ENCODE results near the gene KCNJ14.
A peak's percentile ranks its signal among the peaks of the same experiment; 100 is the strongest.

Gene KCNJ14

DNA sequence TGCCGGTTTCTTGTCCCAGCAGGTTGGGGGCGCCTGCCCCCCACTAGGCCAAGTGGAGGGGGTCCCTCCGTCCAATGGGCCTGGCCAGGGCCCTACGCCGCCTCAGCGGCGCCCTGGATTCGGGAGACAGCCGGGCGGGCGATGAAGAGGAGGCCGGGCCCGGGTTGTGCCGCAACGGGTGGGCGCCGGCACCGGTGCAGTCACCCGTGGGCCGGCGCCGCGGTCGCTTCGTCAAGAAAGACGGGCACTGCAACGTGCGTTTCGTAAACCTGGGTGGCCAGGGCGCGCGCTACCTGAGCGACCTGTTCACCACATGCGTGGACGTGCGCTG, 6.2 kb downstream of the KCNJ14 start (continued):
- TF ChIP-seq GLIS3 (CRISPR knock-in tag; IDR thresholded peaks at IDR 0.05): no peak
- TF ChIP-seq ARNTL (CRISPR knock-in tag; IDR thresholded peaks at IDR 0.05; ENCODE audit: borderline replicate concordance, low read depth): no peak
- no peak for TF ChIP-seq SNAI2 (CRISPR knock-in tag; IDR thresholded peaks at IDR 0.05)
- TF ChIP-seq ESRRG (CRISPR knock-in tag; IDR thresholded peaks at IDR 0.05): no peak

GRCh38 chr19:48461982-48462655, 6.7 kb downstream of the KCNJ14 start:
- ATAC-seq: peak; percentile 46
- no peak for TF ChIP-seq ISL1 (CRISPR knock-in tag; IDR thresholded peaks at IDR 0.05)
- TF ChIP-seq, protein P1, sequence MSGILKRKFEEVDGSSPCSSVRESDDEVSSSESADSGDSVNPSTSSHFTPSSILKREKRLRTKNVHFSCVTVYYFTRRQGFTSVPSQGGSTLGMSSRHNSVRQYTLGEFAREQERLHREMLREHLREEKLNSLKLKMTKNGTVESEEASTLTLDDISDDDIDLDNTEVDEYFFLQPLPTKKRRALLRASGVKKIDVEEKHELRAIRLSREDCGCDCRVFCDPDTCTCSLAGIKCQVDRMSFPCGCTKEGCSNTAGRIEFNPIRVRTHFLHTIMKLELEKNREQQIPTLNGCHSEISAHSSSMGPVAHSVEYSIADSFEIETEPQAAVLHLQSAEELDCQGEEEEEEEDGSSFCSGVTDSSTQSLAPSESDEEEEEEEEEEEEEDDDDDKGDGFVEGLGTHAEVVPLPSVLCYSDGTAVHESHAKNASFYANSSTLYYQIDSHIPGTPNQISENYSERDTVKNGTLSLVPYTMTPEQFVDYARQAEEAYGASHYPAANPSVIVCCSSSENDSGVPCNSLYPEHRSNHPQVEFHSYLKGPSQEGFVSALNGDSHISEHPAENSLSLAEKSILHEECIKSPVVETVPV (CRISPR knock-in tag; IDR thresholded peaks at IDR 0.05): no peak
- TF ChIP-seq, protein P2, sequence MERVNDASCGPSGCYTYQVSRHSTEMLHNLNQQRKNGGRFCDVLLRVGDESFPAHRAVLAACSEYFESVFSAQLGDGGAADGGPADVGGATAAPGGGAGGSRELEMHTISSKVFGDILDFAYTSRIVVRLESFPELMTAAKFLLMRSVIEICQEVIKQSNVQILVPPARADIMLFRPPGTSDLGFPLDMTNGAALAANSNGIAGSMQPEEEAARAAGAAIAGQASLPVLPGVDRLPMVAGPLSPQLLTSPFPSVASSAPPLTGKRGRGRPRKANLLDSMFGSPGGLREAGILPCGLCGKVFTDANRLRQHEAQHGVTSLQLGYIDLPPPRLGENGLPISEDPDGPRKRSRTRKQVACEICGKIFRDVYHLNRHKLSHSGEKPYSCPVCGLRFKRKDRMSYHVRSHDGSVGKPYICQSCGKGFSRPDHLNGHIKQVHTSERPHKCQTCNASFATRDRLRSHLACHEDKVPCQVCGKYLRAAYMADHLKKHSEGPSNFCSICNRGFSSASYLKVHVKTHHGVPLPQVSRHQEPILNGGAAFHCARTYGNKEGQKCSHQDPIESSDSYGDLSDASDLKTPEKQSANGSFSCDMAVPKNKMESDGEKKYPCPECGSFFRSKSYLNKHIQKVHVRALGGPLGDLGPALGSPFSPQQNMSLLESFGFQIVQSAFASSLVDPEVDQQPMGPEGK (CRISPR knock-in tag; IDR thresholded peaks at IDR 0.05; ENCODE audit: borderline replicate concordance): no peak
- TF ChIP-seq TOX (CRISPR knock-in tag; IDR thresholded peaks at IDR 0.05; ENCODE audit: borderline replicate concordance): no peak
- TF ChIP-seq ZNF8 (CRISPR knock-in tag; IDR thresholded peaks at IDR 0.05): no peak
- no peak for TF ChIP-seq ZFP3 (CRISPR knock-in tag; IDR thresholded peaks at IDR 0.05)
- TF ChIP-seq TCF4 (CRISPR knock-in tag; IDR thresholded peaks at IDR 0.05; ENCODE audit: borderline replicate concordance): no peak
- no peak for TF ChIP-seq ZNF565 (CRISPR knock-in tag; conservative IDR thresholded peaks at IDR 0.05; ENCODE audit: low read depth)
- no peak for TF ChIP-seq OSR1 (CRISPR knock-in tag; IDR thresholded peaks at IDR 0.05)
- no peak for TF ChIP-seq SNAI2 (CRISPR knock-in tag; IDR thresholded peaks at IDR 0.05)
- TF ChIP-seq ZFP30 (CRISPR knock-in tag; IDR thresholded peaks at IDR 0.05): no peak
- TF ChIP-seq RARB (CRISPR knock-in tag; IDR thresholded peaks at IDR 0.05): no peak
- TF ChIP-seq, protein P3, sequence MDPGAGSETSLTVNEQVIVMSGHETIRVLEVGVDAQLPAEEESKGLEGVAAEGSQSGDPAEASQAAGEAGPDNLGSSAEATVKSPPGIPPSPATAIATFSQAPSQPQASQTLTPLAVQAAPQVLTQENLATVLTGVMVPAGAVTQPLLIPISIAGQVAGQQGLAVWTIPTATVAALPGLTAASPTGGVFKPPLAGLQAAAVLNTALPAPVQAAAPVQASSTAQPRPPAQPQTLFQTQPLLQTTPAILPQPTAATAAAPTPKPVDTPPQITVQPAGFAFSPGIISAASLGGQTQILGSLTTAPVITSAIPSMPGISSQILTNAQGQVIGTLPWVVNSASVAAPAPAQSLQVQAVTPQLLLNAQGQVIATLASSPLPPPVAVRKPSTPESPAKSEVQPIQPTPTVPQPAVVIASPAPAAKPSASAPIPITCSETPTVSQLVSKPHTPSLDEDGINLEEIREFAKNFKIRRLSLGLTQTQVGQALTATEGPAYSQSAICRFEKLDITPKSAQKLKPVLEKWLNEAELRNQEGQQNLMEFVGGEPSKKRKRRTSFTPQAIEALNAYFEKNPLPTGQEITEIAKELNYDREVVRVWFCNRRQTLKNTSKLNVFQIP (CRISPR knock-in tag; IDR thresholded peaks at IDR 0.05; ENCODE audit: borderline replicate concordance, low read depth): no peak
- no peak for TF ChIP-seq CSDC2 (CRISPR knock-in tag; IDR thresholded peaks at IDR 0.05)
- TF ChIP-seq ESRRG (CRISPR knock-in tag; IDR thresholded peaks at IDR 0.05): no peak
- no peak for TF ChIP-seq ZC3H10 (CRISPR knock-in tag; IDR thresholded peaks at IDR 0.05)
- TF ChIP-seq GLIS3 (CRISPR knock-in tag; IDR thresholded peaks at IDR 0.05): no peak
- no peak for TF ChIP-seq ZNF70 (CRISPR knock-in tag; IDR thresholded peaks at IDR 0.05)

DNA sequence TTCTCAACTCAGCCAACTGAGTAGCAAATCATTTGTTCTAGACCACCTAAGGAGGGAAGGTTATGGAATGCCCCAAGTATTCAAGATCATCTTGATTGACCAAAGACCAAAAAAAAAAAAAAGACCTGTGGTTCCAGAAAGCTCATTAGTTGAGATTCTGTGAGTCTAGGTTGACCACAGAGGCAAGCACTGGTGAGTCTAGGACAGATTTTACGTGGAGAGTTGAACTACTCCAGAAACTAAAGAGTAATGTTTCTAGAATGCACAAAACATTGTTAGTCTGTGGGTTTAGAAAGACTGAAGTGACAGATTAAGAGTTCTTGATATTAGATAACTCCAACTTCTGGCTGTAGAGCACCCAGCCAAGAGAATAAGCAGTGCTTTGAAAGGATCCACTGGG, 9.8 kb downstream of the KCNJ14 start:
- no peak for ATAC-seq
- TF ChIP-seq, protein P1 (CRISPR knock-in tag; IDR thresholded peaks at IDR 0.05): no peak
- TF ChIP-seq, protein P2 (CRISPR knock-in tag; IDR thresholded peaks at IDR 0.05; ENCODE audit: borderline replicate concordance): no peak
- TF ChIP-seq RARB (CRISPR knock-in tag; IDR thresholded peaks at IDR 0.05): no peak
- TF ChIP-seq BACH2 (CRISPR knock-in tag; IDR thresholded peaks at IDR 0.05; ENCODE audit: borderline replicate concordance): no peak
- TF ChIP-seq, protein P3 (CRISPR knock-in tag; IDR thresholded peaks at IDR 0.05; ENCODE audit: borderline replicate concordance, low read depth): no peak
- TF ChIP-seq OSR1 (CRISPR knock-in tag; IDR thresholded peaks at IDR 0.05): no peak
- TF ChIP-seq, protein P4, sequence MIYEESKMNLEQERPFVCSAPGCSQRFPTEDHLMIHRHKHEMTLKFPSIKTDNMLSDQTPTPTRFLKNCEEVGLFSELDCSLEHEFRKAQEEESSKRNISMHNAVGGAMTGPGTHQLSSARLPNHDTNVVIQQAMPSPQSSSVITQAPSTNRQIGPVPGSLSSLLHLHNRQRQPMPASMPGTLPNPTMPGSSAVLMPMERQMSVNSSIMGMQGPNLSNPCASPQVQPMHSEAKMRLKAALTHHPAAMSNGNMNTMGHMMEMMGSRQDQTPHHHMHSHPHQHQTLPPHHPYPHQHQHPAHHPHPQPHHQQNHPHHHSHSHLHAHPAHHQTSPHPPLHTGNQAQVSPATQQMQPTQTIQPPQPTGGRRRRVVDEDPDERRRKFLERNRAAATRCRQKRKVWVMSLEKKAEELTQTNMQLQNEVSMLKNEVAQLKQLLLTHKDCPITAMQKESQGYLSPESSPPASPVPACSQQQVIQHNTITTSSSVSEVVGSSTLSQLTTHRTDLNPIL (CRISPR knock-in tag; IDR thresholded peaks at IDR 0.05; ENCODE audit: low read depth): no peak
- TF ChIP-seq GLIS3 (CRISPR knock-in tag; IDR thresholded peaks at IDR 0.05): no peak
- no peak for TF ChIP-seq SNAI2 (CRISPR knock-in tag; IDR thresholded peaks at IDR 0.05)
- no peak for TF ChIP-seq ISL1 (CRISPR knock-in tag; IDR thresholded peaks at IDR 0.05)
